RWPE2 (cell line): ENCODE measurements around the gene TMPRSS3.

ENCODE experiments used
- ATAC-seq: fragments of 200-7000 bp; cut with Tn5 transposase; 3 replicates; pipeline ENCODE4 v1.9.1; 2021; ENCODE audit warnings: low read depth
- DNase-seq: peaks from one replicate; pipeline ENCODE4 v3.0.0-alpha.2; 2020; ENCODE audit warnings: low spot score
- H3K27ac ChIP-seq: fragments of 450-650 bp; 2 replicates; pipeline ENCODE4 v1.5.1; 2017; ENCODE audit warnings: mild to moderate bottlenecking; ENCODE audit not compliant: poor library complexity, severe bottlenecking
- H3K27me3 ChIP-seq: fragments of 250-450 bp; sonication (Bioruptor Pico); 2 replicates; pipeline ENCODE4 v1.5.1; 2021; ENCODE audit warnings: mild to moderate bottlenecking, moderate library complexity; ENCODE audit not compliant: insufficient read depth, poor library complexity, severe bottlenecking
- H3K36me3 ChIP-seq: fragments of 250-450 bp; sonication (Bioruptor Pico); 2 replicates; pipeline ENCODE4 v1.5.1; 2020; ENCODE audit warnings: low read depth, mild to moderate bottlenecking, moderate library complexity
- H3K4me1 ChIP-seq: fragments of 250-450 bp; sonication (Bioruptor Pico); 2 replicates; pipeline ENCODE4 v1.5.1; 2021; ENCODE audit warnings: mild to moderate bottlenecking, moderate library complexity; ENCODE audit not compliant: insufficient read depth, poor library complexity, severe bottlenecking
- H3K4me3 ChIP-seq: fragments of 250-450 bp; sonication (Bioruptor Pico); 2 replicates; pipeline ENCODE4 v1.5.1; 2021; ENCODE audit warnings: mild to moderate bottlenecking, moderate library complexity; ENCODE audit not compliant: severe bottlenecking
- H3K9me3 ChIP-seq: fragments of 250-450 bp; sonication (Bioruptor Pico); 2 replicates; pipeline ENCODE4 v1.5.1; 2021; ENCODE audit warnings: mild to moderate bottlenecking, moderate library complexity; ENCODE audit not compliant: severe bottlenecking
- CTCF ChIP-seq: fragments of 450-650 bp; IDR thresholded peaks from one replicate; pipeline ENCODE4 v1.5.1; 2017; ENCODE audit warnings: mild to moderate bottlenecking, moderate library complexity; ENCODE audit not compliant: poor library complexity, severe bottlenecking

The TMPRSS3 gene

GRCh38 chr21:42374457-42374856 is 21.4 kb downstream of the TMPRSS3 start:
- ATAC-seq (no peak), DNase-seq (no peak)
- Histone ChIP-seq H3K9me3 (no peaks in the 10 kb centered on the region), H3K4me3 (no peak overlapping the region), H3K27me3 (no peaks in the 10 kb centered on the region), H3K36me3 (no peaks in the 10 kb centered on the region), H3K27ac (no peak overlapping the region), H3K4me1 (no peaks in the 10 kb centered on the region)
- no peak for TF ChIP-seq CTCF

- H3K9me3 ChIP-seq, result no peaks in the 10 kb centered on the region
- H3K27me3 ChIP-seq, result no peaks in the 10 kb centered on the region
- no peaks in the 10 kb centered on the region for H3K36me3 ChIP-seq
- DNase-seq (no peak), ATAC-seq (no peak)
- no peak overlapping the region for H3K4me3 ChIP-seq
- TF ChIP-seq CTCF, result no peak
- H3K27ac ChIP-seq, result no peak overlapping the region
- H3K4me1 ChIP-seq, result no peaks in the 10 kb centered on the region
Observed at GRCh38 chr21:42373908-42374455, 21.9 kb downstream of the TMPRSS3 start.

DNA sequence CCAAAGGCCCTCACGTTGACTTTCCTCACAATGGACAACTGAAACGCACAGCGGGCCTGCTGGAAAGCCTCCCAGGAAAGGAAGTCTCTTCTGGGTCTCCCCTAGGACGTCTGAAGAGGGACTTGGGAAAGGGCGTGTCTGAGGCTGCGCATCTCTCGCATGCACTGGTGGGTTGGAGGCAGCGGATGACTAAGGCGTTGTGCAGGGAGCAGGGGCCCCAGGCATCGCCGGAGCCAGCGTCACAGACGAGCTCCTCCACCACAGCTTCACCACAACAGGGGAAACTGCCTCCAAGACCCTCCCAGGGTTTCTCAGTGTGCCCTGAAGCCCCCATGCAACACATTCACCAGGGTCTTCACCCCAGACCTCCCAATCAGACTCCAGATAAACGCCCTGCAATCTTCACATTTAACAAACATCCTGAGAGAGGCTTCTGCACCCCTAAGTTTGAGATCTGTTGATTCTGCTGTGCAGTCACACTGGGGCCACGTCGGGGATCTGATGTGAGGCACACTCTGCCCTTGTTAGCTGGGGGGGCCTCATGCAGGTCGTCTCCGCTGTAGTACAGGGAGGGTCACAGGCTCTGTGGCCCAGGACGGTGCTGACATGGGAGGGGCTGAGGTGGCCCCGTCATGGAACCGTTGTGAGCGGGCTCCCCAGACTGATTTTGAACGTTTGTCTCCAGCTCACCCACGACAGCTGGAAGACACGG is 22.5 kb downstream of the TMPRSS3 start:
- no peaks in the 10 kb centered on the region for H3K27me3 ChIP-seq
- no peak overlapping the region for H3K4me3 ChIP-seq
- ATAC-seq (no peak), DNase-seq (no peak)
- no peak for TF ChIP-seq CTCF
- no peaks in the 10 kb centered on the region for H3K36me3 ChIP-seq
- no peaks in the 10 kb centered on the region for H3K4me1 ChIP-seq
- H3K9me3 ChIP-seq, result no peaks in the 10 kb centered on the region
- no peak overlapping the region for H3K27ac ChIP-seq

- Histone ChIP-seq H3K36me3 (no peaks in the 10 kb centered on the region), H3K4me3 (no peak overlapping the region), H3K9me3 (no peaks in the 10 kb centered on the region), H3K4me1 (no peaks in the 10 kb centered on the region), H3K27ac (no peak overlapping the region), H3K27me3 (no peaks in the 10 kb centered on the region)
- no peak for TF ChIP-seq CTCF
- DNase-seq, result no peak
- ATAC-seq, result no peak
Observed at GRCh38 chr21:42370894-42371654, 24.8 kb downstream of the TMPRSS3 start.
